Effector CD8-positive, alpha-beta T cell (primary cell): Measurements from ENCODE around the gene FAM81B.

Experiments
- DNase-seq: peaks from one replicate; lab custom pipeline; 2025; lab: John Stamatoyannopoulos, UW

FAM81B gene

GRCh38 chr5:95401626-95402025 is 10.5 kb downstream of the FAM81B start:
- no peak for DNase-seq

- no peak for DNase-seq
Observed at GRCh38 chr5:95403996-95404395, 12.8 kb downstream of the FAM81B start.

- DNase-seq: no peak
Observed at GRCh38 chr5:95406426-95407090, 15.4 kb downstream of the FAM81B start.

- no peak for DNase-seq
Observed at GRCh38 chr5:95410279-95410678, 19.1 kb downstream of the FAM81B start.

- no peak for DNase-seq
Observed at GRCh38 chr5:95411474-95411873, 20.3 kb downstream of the FAM81B start.

GRCh38 chr5:95414451-95414850 is 23.3 kb downstream of the FAM81B start:
- DNase-seq: no peak

- no peak for DNase-seq
Observed at GRCh38 chr5:95417971-95418370, 26.8 kb downstream of the FAM81B start.

- DNase-seq: no peak
Observed at GRCh38 chr5:95422838-95423237, 31.7 kb downstream of the FAM81B start.

- DNase-seq: no peak
Observed at GRCh38 chr5:95424016-95424415, 32.9 kb downstream of the FAM81B start.

- DNase-seq: no peak
Observed at GRCh38 chr5:95424526-95424925, 33.4 kb downstream of the FAM81B start.

GRCh38 chr5:95426227-95426626 is 35.1 kb downstream of the FAM81B start:
- no peak for DNase-seq

GRCh38 chr5:95432779-95433178 is 41.6 kb downstream of the FAM81B start:
- no peak for DNase-seq

GRCh38 chr5:95439801-95440493 is 48.8 kb downstream of the FAM81B start:
- no peak for DNase-seq

- no peak for DNase-seq
Observed at GRCh38 chr5:95440825-95441224, 49.7 kb downstream of the FAM81B start.

- DNase-seq: no peak
Observed at GRCh38 chr5:95441636-95442035, 50.5 kb downstream of the FAM81B start.

GRCh38 chr5:95445442-95445841 is 54.3 kb downstream of the FAM81B start:
- DNase-seq: no peak

- DNase-seq: no peak
Observed at GRCh38 chr5:95445995-95446394, 54.8 kb downstream of the FAM81B start.

GRCh38 chr5:95446560-95447221 is 55.5 kb downstream of the FAM81B start:
- no peak for DNase-seq

GRCh38 chr5:95447961-95448360 is 56.8 kb downstream of the FAM81B start:
- no peak for DNase-seq

- DNase-seq: no peak
Observed at GRCh38 chr5:95448789-95449188, 57.6 kb downstream of the FAM81B start.

GRCh38 chr5:95449460-95449859 is 58.3 kb downstream of the FAM81B start:
- DNase-seq: no peak

- no peak for DNase-seq
Observed at GRCh38 chr5:95454536-95454935, 63.4 kb downstream of the FAM81B start.

GRCh38 chr5:95460665-95461064 is 69.5 kb downstream of the FAM81B start:
- DNase-seq: no peak
